Panc1 (cell line): ENCODE data around the gene PLCB4. TPM values are rescaled to one million over a fixed set of nuclear protein-coding genes. Genes with fewer than 3 reads are reported as not detected.

Experiments used
- ATAC-seq: fragments of 200-7000 bp; cut with Tn5 transposase; 2 replicates; pipeline ENCODE4 v1.9.1; 2020; ENCODE audit warnings: mild to moderate bottlenecking, moderate library complexity
- BruUV-seq: library from RNA; stranded (reverse); fragments of 400-500 nt; replicated peaks from 2 replicates; lab custom pipeline; 2021; lab: Mats Ljungman, UMichigan
- CTCF ChIA-PET: fragments of 300-600 bp; sonication (Branson Sonifier 250); formaldehyde crosslinking; loops from one replicate; lab custom pipeline; 2022; ENCODE audit warnings: antibody characterized with exemption; lab: Charles Lee
- POLR2A ChIA-PET: fragments of 300-600 bp; sonication (Branson Sonifier 250); formaldehyde crosslinking; loops from one replicate; lab custom pipeline; 2022; ENCODE audit warnings: antibody characterized with exemption; lab: Charles Lee
- DNase-seq: peaks from one replicate; pipeline ENCODE4 v3.0.0-alpha.2; 2010; ENCODE audit warnings: low read depth, low spot score
- H3K27ac ChIP-seq: 2 replicates; pipeline ENCODE4 v1.5.1; 2011; ENCODE audit warnings: mild to moderate bottlenecking, low read length, inconsistent platforms
- H3K27me3 ChIP-seq: fragments of 200-500 bp; sonication (Bioruptor generic); 2 replicates; pipeline ENCODE4 v1.6.0; 2014; ENCODE audit warnings: low read length, inconsistent platforms; ENCODE audit not compliant: control insufficient read depth, insufficient read depth
- H3K36me3 ChIP-seq: fragments of 200-500 bp; sonication (Bioruptor generic); 2 replicates; pipeline ENCODE4 v1.5.1; 2014; ENCODE audit warnings: inconsistent platforms, mild to moderate bottlenecking, low read length, moderate library complexity; ENCODE audit not compliant: control insufficient read depth, insufficient read depth
- H3K4me1 ChIP-seq: 2 replicates; pipeline ENCODE4 v1.5.1; 2011; ENCODE audit warnings: inconsistent platforms, mild to moderate bottlenecking, low read length, moderate library complexity; ENCODE audit not compliant: control insufficient read depth, insufficient read depth
- H3K4me3 ChIP-seq, 2 experiments: 2 replicates each; pipeline ENCODE4 v1.5.1; 2011 to 2012; ENCODE audit warnings: low read depth in 2 of 2, low read length in 2 of 2, mild to moderate bottlenecking in 2 of 2, inconsistent platforms in 1 of 2, moderate library complexity in 1 of 2
- H3K9me3 ChIP-seq: fragments of 200-500 bp; sonication (Bioruptor generic); 2 replicates; pipeline ENCODE4 v1.5.1; 2014; ENCODE audit warnings: low read depth, mild to moderate bottlenecking, inconsistent platforms, low read length, moderate library complexity; ENCODE audit not compliant: control insufficient read depth, insufficient read depth
- POLR2AphosphoS5 ChIP-seq: IDR thresholded peaks from 2 replicates; pipeline ENCODE4 v1.6.1; 2012; ENCODE audit warnings: mild to moderate bottlenecking, low read depth, low read length, moderate library complexity
- SIN3A ChIP-seq: IDR thresholded peaks from 2 replicates; pipeline ENCODE4 v1.6.1; 2012; ENCODE audit warnings: low read depth, mild to moderate bottlenecking, low read length, moderate library complexity, borderline replicate concordance; ENCODE audit not compliant: insufficient read depth
- TCF7L2 ChIP-seq: IDR thresholded peaks from 2 replicates; pipeline ENCODE4 v1.6.1; 2011; ENCODE audit warnings: mild to moderate bottlenecking, low read depth, low read length, inconsistent platforms
- in situ Hi-C: cut with HindIII; loops from 2 replicates; pipeline ENCODE4 v1.10.0; 2016; ENCODE audit warnings: low sequenced_read_pairs, low pct_unique_long_range_greater_than_20kb
- intact Hi-C: fragments of 100-400 bp; cut with micrococcal nuclease; formaldehyde crosslinking; loops from one replicate; pipeline ENCODE4 v1.10.0; 2022; ENCODE audit not compliant: unreplicated experiment
- total RNA-seq: library from RNA; stranded (reverse); gene quantifications from one replicate; pipeline ENCODE4 v1.2.1, GENCODE V29; 2021; ENCODE audit not compliant: unreplicated experiment
- TF ChIP-seq, protein P1 (sequence below), 2 experiments: IDR thresholded peaks; 2 replicates each; pipeline ENCODE4 v1.6.1; 2011 to 2012; ENCODE audit warnings: low read depth in 2 of 2, control low read depth in 1 of 2, low read length in 1 of 2, mild to moderate bottlenecking in 1 of 2, moderate library complexity in 1 of 2; ENCODE audit not compliant: insufficient read depth in 1 of 2
- TF ChIP-seq, protein P2 (sequence below): fragments of 450-650 bp; IDR thresholded peaks from 2 replicates; pipeline ENCODE4 v1.5.1; 2017; ENCODE audit warnings: mild to moderate bottlenecking

The PLCB4 gene
- total RNA-seq, 1 experiment from 2014 or later: 1.5 TPM

DNA sequence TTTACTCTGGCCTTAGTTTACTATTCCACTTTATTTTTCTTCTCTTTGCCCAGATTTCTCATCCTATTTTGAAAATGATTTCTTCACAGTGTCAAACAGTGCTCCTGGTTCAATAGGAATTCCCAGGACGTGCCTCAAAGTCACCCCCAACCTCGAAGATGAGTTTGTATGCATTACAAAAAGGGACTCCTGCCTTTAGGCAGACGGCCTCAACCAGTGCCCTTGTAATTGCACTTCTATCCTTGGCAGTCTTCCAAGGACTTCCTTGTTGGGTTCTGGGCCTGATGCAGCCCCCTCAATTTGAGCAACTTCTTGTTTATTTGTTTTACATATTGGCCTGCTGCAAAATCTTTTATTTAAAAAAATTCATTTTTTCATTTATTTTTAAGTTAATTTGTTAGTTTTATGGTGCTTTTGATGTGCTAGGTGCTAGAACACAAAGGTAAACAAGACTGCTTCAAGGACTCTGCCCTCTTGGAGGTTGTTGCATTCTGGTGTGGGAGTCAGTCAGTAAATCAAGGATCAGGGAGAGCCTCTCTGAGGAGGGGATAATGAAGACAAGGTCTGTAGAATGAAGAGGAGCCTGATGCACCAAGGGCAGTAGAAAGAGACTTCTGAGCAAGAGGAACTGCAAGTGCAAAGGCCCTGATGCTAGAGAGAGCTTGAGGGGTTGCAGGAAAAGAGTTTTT, 264.0 kb downstream of the PLCB4 start:
- no peaks in the 10 kb centered on the region for H3K27me3 ChIP-seq
- no peaks in the 10 kb centered on the region for H3K36me3 ChIP-seq
- intact Hi-C loops: no loop called here
- DNase-seq (no peak), ATAC-seq (no peak)
- no peak overlapping the region for H3K4me3 ChIP-seq
- no peak overlapping the region for H3K27ac ChIP-seq
- POLR2A ChIA-PET: no interaction called here
- in situ Hi-C loops: no loop called here
- CTCF ChIA-PET: no interaction called here
- no peak for TF ChIP-seq TCF7L2
- TF ChIP-seq POLR2AphosphoS5: no peak
- TF ChIP-seq, protein P1, sequence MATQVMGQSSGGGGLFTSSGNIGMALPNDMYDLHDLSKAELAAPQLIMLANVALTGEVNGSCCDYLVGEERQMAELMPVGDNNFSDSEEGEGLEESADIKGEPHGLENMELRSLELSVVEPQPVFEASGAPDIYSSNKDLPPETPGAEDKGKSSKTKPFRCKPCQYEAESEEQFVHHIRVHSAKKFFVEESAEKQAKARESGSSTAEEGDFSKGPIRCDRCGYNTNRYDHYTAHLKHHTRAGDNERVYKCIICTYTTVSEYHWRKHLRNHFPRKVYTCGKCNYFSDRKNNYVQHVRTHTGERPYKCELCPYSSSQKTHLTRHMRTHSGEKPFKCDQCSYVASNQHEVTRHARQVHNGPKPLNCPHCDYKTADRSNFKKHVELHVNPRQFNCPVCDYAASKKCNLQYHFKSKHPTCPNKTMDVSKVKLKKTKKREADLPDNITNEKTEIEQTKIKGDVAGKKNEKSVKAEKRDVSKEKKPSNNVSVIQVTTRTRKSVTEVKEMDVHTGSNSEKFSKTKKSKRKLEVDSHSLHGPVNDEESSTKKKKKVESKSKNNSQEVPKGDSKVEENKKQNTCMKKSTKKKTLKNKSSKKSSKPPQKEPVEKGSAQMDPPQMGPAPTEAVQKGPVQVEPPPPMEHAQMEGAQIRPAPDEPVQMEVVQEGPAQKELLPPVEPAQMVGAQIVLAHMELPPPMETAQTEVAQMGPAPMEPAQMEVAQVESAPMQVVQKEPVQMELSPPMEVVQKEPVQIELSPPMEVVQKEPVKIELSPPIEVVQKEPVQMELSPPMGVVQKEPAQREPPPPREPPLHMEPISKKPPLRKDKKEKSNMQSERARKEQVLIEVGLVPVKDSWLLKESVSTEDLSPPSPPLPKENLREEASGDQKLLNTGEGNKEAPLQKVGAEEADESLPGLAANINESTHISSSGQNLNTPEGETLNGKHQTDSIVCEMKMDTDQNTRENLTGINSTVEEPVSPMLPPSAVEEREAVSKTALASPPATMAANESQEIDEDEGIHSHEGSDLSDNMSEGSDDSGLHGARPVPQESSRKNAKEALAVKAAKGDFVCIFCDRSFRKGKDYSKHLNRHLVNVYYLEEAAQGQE (IDR thresholded peaks at IDR 0.05; ENCODE audit: insufficient read depth in 1 of 2, low read depth in 2 of 2, low read length in 1 of 2): no peak
- TF ChIP-seq SIN3A: no peak
- TF ChIP-seq, protein P2, sequence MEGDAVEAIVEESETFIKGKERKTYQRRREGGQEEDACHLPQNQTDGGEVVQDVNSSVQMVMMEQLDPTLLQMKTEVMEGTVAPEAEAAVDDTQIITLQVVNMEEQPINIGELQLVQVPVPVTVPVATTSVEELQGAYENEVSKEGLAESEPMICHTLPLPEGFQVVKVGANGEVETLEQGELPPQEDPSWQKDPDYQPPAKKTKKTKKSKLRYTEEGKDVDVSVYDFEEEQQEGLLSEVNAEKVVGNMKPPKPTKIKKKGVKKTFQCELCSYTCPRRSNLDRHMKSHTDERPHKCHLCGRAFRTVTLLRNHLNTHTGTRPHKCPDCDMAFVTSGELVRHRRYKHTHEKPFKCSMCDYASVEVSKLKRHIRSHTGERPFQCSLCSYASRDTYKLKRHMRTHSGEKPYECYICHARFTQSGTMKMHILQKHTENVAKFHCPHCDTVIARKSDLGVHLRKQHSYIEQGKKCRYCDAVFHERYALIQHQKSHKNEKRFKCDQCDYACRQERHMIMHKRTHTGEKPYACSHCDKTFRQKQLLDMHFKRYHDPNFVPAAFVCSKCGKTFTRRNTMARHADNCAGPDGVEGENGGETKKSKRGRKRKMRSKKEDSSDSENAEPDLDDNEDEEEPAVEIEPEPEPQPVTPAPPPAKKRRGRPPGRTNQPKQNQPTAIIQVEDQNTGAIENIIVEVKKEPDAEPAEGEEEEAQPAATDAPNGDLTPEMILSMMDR: no peak
- H3K9me3 ChIP-seq: no peaks in the 10 kb centered on the region
- H3K4me1 ChIP-seq: no peaks in the 10 kb centered on the region
- BruUV-seq: no TSS peak

DNA sequence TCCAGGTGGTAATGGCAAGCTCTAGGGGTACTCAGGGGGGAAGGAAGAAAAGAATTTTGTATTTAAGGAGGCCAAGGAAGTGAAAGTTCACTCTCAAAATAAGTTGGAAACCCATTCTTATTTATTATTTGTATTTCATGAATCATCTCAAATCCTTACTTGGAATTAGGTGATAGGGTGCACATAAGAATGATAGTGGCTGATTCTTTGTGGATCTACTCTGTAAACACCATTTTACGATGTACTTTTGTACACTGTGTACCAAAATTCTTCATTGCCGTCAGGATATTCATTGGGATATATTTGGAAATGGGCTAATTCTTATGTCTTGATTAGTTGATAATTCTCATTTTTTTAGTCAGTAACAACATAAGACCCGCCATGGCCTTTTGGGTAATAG, 266.0 kb downstream of the PLCB4 start:
- TF ChIP-seq TCF7L2 (no peak), POLR2AphosphoS5 (no peak), SIN3A (no peak)
- TF ChIP-seq, protein P2: no peak
- TF ChIP-seq, protein P1 (IDR thresholded peaks at IDR 0.05; ENCODE audit: insufficient read depth in 1 of 2, low read depth in 2 of 2, low read length in 1 of 2): no peak
- Histone ChIP-seq H3K4me3 (no peak overlapping the region), H3K4me1 (no peaks in the 10 kb centered on the region), H3K27ac (no peak overlapping the region), H3K27me3 (no peaks in the 10 kb centered on the region), H3K9me3 (no peaks in the 10 kb centered on the region), H3K36me3 (no peaks in the 10 kb centered on the region)
- in situ Hi-C loops: no loop called here
- intact Hi-C loops: no loop called here
- no peak for ATAC-seq
- ChIA-PET POLR2A (no interaction called here), CTCF (no interaction called here)
- no TSS peak for BruUV-seq
- no peak for DNase-seq
